HEK293T (cell line): ENCODE measurements around the gene WSB2.

Source experiments
- BHLHE40 ChIP-seq: fragments of 450-650 bp; IDR thresholded peaks from 2 replicates; pipeline ENCODE4 v1.6.1; 2016; ENCODE audit warnings: mild to moderate bottlenecking, moderate library complexity, borderline replicate concordance
- FOXK2 ChIP-seq: fragments of 450-650 bp; IDR thresholded peaks from 2 replicates; pipeline ENCODE4 v1.6.1; 2016; ENCODE audit warnings: mild to moderate bottlenecking

- TF ChIP-seq BHLHE40 (no peak), FOXK2 (no peak)
Measured at GRCh38 chr12:118082161-118082560, 21.2 kb upstream of the WSB2 start.
